Kidney epithelial cell (primary cell): ENCODE data around the gene MR1. TPM values are rescaled to one million over a fixed set of nuclear protein-coding genes. Genes with fewer than 3 reads are reported as not detected.

ENCODE experiments used
- DNase-seq: peaks from one replicate; pipeline ENCODE4 v3.0.0-alpha.2; 2010; ENCODE audit warnings: low read depth
- H3K27me3 ChIP-seq: 2 replicates; pipeline ENCODE4 v1.6.0; 2011; ENCODE audit warnings: low read length; ENCODE audit not compliant: control insufficient read depth, insufficient read depth
- H3K36me3 ChIP-seq: 2 replicates; pipeline ENCODE4 v1.5.1; 2011; ENCODE audit warnings: low read length; ENCODE audit not compliant: control insufficient read depth, insufficient read depth
- H3K4me3 ChIP-seq: 2 replicates; pipeline ENCODE4 v1.5.1; 2011; ENCODE audit warnings: low read depth, mild to moderate bottlenecking, control low read depth, low read length
- total RNA-seq: library from RNA; depleted of rRNA; stranded (reverse); fragments of >200 nt; gene quantifications from 2 replicates; pipeline ENCODE4 v1.2.3, GENCODE V29; 2015
- TF ChIP-seq, protein P1 (sequence below): IDR thresholded peaks from 2 replicates; pipeline ENCODE4 v1.5.1; 2011; ENCODE audit warnings: mild to moderate bottlenecking, moderate library complexity, low read length, control low read depth, inconsistent platforms; ENCODE audit not compliant: insufficient read depth, poor library complexity, severe bottlenecking

The MR1 gene
- 2.5 and 3.1 TPM in 2 replicates for total RNA-seq

DNA sequence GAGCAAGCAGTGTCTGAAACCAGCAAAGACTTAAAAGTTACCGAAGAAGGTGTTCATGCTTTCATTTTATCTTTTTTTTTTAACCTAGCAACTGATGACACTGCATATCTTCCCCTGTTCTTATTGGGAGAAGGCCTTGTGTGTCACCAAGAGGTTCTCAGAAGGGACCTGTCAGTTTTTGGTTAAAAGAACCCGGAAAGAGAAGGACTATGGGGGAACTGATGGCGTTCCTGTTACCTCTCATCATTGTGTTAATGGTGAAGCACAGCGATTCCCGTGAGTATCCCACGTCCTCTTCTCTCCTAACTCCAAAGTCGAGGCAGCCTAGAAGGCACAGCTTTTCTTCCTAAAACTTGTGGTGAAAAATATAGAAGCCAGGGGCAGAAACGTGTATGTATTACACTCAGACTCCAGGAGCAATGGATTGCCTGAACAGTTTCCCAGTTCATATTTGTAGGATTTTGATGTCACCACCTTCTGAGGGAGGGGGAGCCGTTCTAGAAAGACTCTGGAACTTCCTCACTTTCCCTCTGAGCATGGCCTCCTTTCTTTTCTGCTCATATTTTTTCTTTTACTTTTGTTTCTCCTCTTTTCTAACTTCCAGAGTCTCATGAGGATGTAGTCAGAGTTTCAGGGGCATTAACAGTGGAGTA is at the start of gene MR1:
Gene MR1, plus strand, starts transcription at position 185 of the 653 bp plus-strand sequence. Its CDS starts 25 bp downstream, at position 210.
- no peaks in the 10 kb centered on the region for H3K27me3 ChIP-seq
- no peaks in the 10 kb centered on the region for H3K36me3 ChIP-seq
- H3K4me3 ChIP-seq, result peak within 1 kb of the TSS; percentile 9
- peak; percentile 69 for DNase-seq
- TF ChIP-seq, protein P1, sequence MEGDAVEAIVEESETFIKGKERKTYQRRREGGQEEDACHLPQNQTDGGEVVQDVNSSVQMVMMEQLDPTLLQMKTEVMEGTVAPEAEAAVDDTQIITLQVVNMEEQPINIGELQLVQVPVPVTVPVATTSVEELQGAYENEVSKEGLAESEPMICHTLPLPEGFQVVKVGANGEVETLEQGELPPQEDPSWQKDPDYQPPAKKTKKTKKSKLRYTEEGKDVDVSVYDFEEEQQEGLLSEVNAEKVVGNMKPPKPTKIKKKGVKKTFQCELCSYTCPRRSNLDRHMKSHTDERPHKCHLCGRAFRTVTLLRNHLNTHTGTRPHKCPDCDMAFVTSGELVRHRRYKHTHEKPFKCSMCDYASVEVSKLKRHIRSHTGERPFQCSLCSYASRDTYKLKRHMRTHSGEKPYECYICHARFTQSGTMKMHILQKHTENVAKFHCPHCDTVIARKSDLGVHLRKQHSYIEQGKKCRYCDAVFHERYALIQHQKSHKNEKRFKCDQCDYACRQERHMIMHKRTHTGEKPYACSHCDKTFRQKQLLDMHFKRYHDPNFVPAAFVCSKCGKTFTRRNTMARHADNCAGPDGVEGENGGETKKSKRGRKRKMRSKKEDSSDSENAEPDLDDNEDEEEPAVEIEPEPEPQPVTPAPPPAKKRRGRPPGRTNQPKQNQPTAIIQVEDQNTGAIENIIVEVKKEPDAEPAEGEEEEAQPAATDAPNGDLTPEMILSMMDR, result no peak

DNA sequence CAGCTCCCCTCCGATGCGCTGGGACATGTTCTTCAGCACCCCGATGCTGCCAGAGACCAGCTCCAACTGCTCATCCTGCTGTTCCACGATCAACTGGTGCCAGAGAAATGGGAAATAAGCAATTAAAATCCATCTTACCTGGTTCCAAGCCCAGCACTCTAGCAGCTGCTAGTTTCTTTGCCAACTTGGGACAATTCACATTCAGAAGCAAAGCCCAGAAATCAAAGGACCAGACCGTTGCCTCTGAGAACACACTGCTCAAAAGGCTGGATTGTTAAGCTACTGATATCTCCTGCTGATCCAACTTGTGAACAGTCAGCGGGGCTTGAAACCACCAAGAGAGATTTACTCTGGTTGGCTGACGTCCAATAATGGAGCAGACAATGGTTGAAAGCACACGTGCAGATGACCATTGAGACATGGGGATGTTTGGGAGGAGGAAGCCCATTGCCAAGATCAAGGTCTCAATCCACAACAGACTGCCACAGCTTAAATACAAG is 45.5 kb upstream of the MR1 start:
- TF ChIP-seq, protein P1, result no peak
- DNase-seq, result peak; percentile 35
- peaks cover 2% of the 10 kb centered on the region for H3K36me3 ChIP-seq

DNA sequence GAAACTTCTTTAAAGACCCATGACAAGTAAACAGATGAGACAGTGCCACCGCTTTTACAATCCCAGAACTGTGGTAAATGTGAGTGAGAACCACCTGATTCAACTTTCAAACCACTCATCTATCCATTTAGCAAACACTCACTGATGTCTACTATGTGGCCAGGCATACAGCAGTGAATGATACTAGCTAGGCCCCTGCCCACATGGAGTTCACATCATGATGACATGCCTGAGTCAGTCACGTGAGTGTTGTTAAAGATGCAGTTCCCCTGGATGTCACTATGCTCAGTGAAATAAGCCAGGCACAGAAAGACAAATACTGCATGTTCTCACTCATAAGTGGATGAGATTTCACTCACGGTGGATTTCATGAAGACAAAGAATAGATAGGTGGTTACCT is 39.5 kb upstream of the MR1 start:
- TF ChIP-seq, protein P1, result no peak
- Histone ChIP-seq H3K4me3 (no peak overlapping the region), H3K36me3 (no peaks in the 10 kb centered on the region), H3K27me3 (no peaks in the 10 kb centered on the region)
- no peak for DNase-seq

More for the DNA sequence above, 45.5 kb upstream of the MR1 start:
- Histone ChIP-seq H3K27me3 (no peaks in the 10 kb centered on the region), H3K4me3 (no peak overlapping the region)

DNA sequence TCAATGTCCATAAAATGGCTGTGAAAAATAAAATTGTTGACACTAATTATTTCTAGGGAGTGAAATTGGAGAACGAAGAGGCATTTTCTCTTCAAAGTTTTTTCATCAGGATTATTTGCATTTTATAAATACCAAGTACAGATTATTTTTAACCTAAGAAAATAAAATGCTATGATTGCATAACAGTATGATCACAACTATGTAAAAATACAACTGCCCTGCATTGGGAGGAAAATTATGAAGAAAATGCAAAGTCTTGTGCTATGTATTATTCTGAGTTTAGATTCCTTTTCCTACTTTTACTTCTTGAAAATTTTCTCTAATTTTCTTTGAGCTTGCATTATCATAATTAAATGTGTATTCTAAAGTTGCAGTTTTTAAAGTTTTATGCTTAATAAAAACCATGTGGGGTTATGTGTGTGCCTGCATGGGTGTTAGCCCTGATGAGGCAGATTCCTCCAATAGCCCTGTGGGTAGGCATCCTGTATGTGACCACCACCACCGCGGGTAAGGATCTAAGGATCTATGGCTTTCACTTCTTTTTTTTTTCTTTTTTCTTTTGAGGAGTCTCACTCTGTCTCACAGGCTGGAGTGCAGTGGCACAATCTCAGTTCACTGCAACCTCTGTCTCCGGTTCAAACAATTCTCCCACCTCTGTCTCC is 35.8 kb upstream of the MR1 start:
- Histone ChIP-seq H3K36me3 (no peaks in the 10 kb centered on the region), H3K27me3 (no peaks in the 10 kb centered on the region), H3K4me3 (no peak overlapping the region)
- TF ChIP-seq, protein P1, result no peak
- no peak for DNase-seq

DNA sequence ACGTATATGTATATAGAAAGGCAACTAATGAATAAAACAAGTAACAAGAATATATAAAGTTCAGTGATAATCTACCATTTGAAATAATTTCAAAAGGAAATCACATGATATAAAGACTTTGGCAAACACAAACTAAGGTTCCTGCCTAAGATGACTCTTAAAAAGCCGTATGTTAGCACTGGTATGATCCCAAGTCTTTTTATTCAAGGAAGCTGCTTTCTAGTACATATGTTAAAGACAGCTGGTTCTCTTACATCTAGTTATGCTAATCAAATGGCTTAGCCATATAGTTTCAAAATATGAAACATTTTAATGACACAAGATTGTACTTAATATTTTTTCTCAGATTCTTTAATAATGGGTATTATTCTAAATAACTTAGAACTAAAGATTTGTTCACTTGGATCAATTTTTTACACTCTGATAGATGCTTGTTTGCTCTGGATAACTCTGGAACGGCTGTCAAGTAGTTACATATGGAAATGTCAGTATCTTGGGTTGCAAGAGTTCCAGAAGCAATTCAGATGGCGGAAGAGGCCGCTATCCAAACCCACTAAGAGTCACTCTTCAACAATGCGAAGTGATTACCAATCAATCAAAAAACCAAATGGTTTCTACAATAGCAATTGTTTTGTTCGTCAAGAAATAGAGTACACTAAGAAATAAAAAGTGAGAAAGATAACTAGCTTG is 32.5 kb upstream of the MR1 start:
- no peak for DNase-seq
- Histone ChIP-seq H3K27me3 (no peaks in the 10 kb centered on the region), H3K36me3 (no peaks in the 10 kb centered on the region), H3K4me3 (no peak overlapping the region)
- TF ChIP-seq, protein P1, result no peak
